Measurements from ENCODE around the gene PCMTD2. TPM values are rescaled to one million over a fixed set of nuclear protein-coding genes. Genes with fewer than 3 reads are reported as not detected.

PCMTD2 gene
- total and polyA plus RNA-seq, 2 of the 13 experiments (the other 11 are each of a cell fraction or from before 2014, with no cell fraction given) = 47.0 to 76.9 TPM

DNA sequence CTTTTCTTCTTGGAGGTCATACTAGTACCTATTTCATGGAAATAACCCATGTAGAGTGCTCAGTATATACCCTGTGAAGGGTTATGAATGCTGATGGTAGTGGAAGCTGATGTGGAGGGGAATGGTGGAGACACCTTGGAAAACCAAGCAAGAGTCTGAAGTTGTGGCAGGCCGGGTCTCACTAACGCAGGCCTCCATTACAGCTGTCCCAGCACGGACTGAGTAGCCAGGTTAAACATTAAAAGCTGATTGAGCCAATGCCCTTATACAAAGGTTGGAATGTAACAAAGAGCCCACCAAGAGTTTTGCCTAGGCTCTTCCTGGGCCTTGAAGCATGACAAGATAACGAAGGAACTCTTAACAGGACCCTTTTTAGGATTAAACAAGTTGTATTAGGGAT, 2.1 kb upstream of the PCMTD2 start:
- FAIRE-seq = no peak
- intact Hi-C loops (cut with micrococcal nuclease; ENCODE audit: unreplicated experiment) (no loop called here), in situ Hi-C loops (cut with HindIII; ENCODE audit: extremely low pct_ligation_motif_present, low pct_unique_long_range_greater_than_20kb) (no loop called here)
- no peak overlapping the region for H3K4me3 ChIP-seq (replicated peaks in 1 of 3; ENCODE audit: insufficient read depth in 1 of 3, low read depth in 2 of 3, low read length in 3 of 3)
- 13% methylated on average over 4 of the region's 4 CpGs for WGBS (ENCODE audit: low lambda C conversion rate)
- H3K27me3 ChIP-seq (ENCODE audit: control insufficient read depth in 1 of 2, insufficient read depth in 2 of 2, low read length in 2 of 2) = peaks cover 0 to under 1% of the 10 kb centered on the region in 2 experiments; a peak in 2 of 5 replicates
- peak; percentile 67 for DNase-seq (ENCODE audit: low spot score)
- no peak overlapping the region for H3K9ac ChIP-seq (ENCODE audit: insufficient read depth, low read depth, low read length)
- no peak; the same call in 2 of the 3 replicates for ATAC-seq
- H2AFZ ChIP-seq (ENCODE audit: low read length) = peak overlapping the region; percentile 69
- no TSS peak for BruUV-seq (replicated peaks)
- H3K79me2 ChIP-seq (ENCODE audit: insufficient read depth, low read length) = peaks cover 25% of the 10 kb centered on the region
- ChIA-PET CTCF (ENCODE audit: low intra/inter-chr PET ratio, low total read pairs) (no interaction called here), POLR2A (interaction anchor here (1.4 to 7.3 kb wide), 6 partner anchors 8 to 64 kb away, joined by 3 to 157 read pairs (median 25); no protein-coding TSS in a partner anchor)
- H3K4me1 ChIP-seq (ENCODE audit: insufficient read depth, low read length) = peaks cover 66% of the 10 kb centered on the region
- no peaks in the 10 kb centered on the region for H4K20me1 ChIP-seq (ENCODE audit: insufficient read depth, low read length)
- no peaks in the 10 kb centered on the region for H3K9me3 ChIP-seq (ENCODE audit: low read length)
- peak overlapping the region; percentile 34 for H3K4me2 ChIP-seq (ENCODE audit: low read depth, low read length)
- H3K27ac ChIP-seq (ENCODE audit: extremely low read length, insufficient read depth, low read length) = no peak overlapping the region
- H3K36me3 ChIP-seq (replicated peaks in 1 of 2; ENCODE audit: control insufficient read depth in 1 of 2, insufficient read depth in 2 of 2, low read length in 2 of 2) = no peaks in the 10 kb centered on the region
- TF ChIP-seq KAT8 (CRISPR knock-in tag; IDR thresholded peaks at IDR 0.05) = peak; percentile 46; the same call in 1 of the 2 replicates
- TF ChIP-seq ISL2 (CRISPR knock-in tag; IDR thresholded peaks at IDR 0.05) = peak; percentile 45; the same call in 1 of the 2 replicates
- no peak for TF ChIP-seq SMAD9 (CRISPR knock-in tag; IDR thresholded peaks at IDR 0.05)
- no peak for TF ChIP-seq ZNF281 (CRISPR knock-in tag; IDR thresholded peaks at IDR 0.05; ENCODE audit: borderline replicate concordance)
- peak; percentile 66 for TF ChIP-seq ZFY (CRISPR knock-in tag; IDR thresholded peaks at IDR 0.05)
- peak; percentile 59 for TF ChIP-seq FOXA3 (CRISPR knock-in tag; IDR thresholded peaks at IDR 0.05)
- TF ChIP-seq, protein P1, sequence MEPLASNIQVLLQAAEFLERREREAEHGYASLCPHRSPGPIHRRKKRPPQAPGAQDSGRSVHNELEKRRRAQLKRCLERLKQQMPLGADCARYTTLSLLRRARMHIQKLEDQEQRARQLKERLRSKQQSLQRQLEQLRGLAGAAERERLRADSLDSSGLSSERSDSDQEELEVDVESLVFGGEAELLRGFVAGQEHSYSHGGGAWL (CRISPR knock-in tag; IDR thresholded peaks at IDR 0.05) = no peak
- TF ChIP-seq, protein P2, sequence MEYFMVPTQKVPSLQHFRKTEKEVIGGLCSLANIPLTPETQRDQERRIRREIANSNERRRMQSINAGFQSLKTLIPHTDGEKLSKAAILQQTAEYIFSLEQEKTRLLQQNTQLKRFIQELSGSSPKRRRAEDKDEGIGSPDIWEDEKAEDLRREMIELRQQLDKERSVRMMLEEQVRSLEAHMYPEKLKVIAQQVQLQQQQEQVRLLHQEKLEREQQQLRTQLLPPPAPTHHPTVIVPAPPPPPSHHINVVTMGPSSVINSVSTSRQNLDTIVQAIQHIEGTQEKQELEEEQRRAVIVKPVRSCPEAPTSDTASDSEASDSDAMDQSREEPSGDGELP (IDR thresholded peaks at IDR 0.05; ENCODE audit: borderline replicate concordance, low read depth) = peak; percentile 44; the same call in 1 of the 2 replicates
- TF ChIP-seq, protein P3, sequence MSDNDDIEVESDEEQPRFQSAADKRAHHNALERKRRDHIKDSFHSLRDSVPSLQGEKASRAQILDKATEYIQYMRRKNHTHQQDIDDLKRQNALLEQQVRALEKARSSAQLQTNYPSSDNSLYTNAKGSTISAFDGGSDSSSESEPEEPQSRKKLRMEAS (IDR thresholded peaks at IDR 0.05) = peak; percentile 57; the same call in 1 of the 2 replicates
- no peak for TF ChIP-seq SALL2 (CRISPR knock-in tag; IDR thresholded peaks at IDR 0.05)
- TF ChIP-seq ZNF292 (CRISPR knock-in tag; IDR thresholded peaks at IDR 0.05; ENCODE audit: borderline replicate concordance, low read depth) = 0 out of 2 replicates have a peak, but pooled peaks have one; percentile 27
- no peak for TF ChIP-seq NAIF1 (CRISPR knock-in tag; IDR thresholded peaks at IDR 0.05; ENCODE audit: borderline replicate concordance)
- TF ChIP-seq RBFOX2 (IDR thresholded peaks at IDR 0.05; ENCODE audit: low read depth, low read length) = no peak
- TF ChIP-seq ZNF556 (CRISPR knock-in tag; IDR thresholded peaks at IDR 0.05; ENCODE audit: borderline replicate concordance) = no peak
- peak; percentile 40 for TF ChIP-seq ASH2L (IDR thresholded peaks at IDR 0.05; ENCODE audit: insufficient read length, low read depth, low read length)
- no peak for TF ChIP-seq HNRNPK (IDR thresholded peaks at IDR 0.05; ENCODE audit: low read depth, low read length, poor library complexity, severe bottlenecking)
- TF ChIP-seq ZNF570 (CRISPR knock-in tag; IDR thresholded peaks at IDR 0.05; ENCODE audit: borderline replicate concordance) = no peak
- no peak for TF ChIP-seq MLLT10 (CRISPR knock-in tag; IDR thresholded peaks at IDR 0.05)
- TF ChIP-seq FLYWCH1 (CRISPR knock-in tag; IDR thresholded peaks at IDR 0.05) = no peak
